Limb (tissue), 2 donors: ENCODE data around the gene CUL9.

Source experiments
- DNase-seq, 2 donors: peaks; one replicate each; pipeline ENCODE4 v3.0.0-alpha.2; 2016; ENCODE audit errors: extremely low spot score in 2 of 2

CUL9 gene

DNA sequence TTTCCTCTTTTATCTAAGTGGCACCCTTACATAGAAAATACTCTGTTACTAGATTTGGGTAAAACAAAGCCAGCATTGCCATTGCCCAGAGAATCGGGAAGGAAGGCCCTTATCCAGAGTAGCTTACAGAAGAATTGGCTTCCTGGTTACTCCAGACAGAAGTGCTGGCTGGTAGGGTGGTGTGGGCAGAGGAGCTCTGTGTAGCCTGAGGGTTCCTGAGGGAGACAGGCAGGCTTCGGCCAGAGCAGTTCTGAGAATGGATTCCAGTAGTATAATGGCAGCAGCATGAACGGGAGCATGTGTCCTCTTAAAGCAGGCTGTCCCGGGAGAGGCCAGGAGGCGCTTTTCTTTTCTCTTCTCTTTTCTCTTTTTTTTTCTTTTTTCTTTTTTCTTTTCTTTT is 11.9 kb downstream of the CUL9 start:
- DNase-seq, result no peak

DNA sequence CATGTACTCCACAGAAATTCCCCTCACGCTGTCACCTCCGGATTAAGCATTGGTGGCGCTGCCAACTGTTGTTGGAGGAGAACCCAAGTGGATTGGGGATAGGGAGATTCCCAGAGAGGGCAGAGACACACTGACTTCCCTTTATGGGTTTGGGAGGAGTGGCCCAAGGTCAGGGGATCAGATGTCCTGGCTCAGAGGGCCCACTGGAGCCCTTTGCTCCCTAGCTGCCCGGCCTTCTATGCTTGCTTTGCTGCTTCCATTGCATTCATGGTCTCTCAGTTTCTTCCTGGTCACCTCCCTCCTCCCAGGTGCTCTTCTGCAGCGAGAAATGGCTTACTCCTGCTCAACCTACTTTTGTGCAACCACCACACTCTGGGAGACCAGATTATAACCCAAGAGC is 14.3 kb downstream of the CUL9 start:
- no peak for DNase-seq

DNA sequence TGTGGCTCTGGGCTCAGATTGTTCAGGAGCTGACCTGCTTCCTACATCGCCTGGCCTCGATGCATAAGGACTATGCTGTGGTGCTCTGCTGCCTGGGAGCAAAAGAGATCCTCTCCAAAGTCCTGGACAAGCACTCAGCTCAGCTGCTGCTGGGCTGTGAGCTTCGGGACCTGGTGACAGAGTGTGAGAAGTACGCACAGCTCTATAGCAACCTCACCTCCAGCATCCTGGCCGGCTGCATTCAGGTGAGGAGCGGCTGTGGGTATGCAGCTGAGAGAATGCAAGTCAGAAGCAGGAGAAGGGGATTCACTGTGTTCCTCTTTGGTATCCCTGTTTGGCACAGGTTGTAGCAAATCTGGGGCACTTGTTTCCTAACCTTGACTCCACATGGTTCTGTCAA is 17.9 kb downstream of the CUL9 start:
- DNase-seq, result no peak

DNA sequence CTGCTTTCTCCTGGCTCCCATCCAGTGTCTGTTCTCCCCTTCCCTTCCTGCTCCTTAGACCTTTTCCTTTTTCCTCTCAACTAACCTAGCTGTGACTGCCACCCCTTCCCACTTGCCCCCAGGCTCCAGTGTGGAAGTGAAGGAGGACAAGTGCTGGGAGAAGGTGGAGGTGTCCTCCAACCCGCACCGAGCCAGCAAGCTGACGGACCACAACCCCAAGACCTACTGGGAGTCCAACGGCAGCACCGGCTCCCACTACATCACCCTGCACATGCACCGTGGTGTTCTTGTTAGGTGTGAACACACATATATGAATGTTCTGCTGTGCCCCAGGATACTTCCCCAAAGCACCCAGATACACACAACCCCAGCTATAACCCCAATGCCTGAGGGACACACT is 18.5 kb downstream of the CUL9 start:
- no peak for DNase-seq

DNA sequence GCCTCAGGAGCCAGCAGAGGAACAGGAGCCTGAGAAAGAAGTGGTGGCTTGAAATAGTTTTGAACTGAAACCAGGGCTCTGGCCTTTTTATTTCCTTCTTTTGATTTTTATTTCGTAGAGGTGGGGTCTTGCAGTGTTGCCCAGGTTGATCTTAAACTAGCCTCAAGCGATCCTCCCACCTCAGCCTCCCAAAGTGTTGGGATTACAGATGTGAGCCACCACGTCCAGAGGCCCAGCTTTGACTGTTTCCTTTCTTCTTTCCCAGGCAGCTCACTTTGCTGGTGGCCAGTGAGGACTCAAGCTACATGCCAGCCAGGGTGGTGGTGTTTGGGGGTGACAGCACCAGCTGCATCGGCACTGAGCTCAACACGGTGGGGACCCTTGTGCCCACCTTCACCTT is 20.5 kb downstream of the CUL9 start:
- DNase-seq, result no peak

DNA sequence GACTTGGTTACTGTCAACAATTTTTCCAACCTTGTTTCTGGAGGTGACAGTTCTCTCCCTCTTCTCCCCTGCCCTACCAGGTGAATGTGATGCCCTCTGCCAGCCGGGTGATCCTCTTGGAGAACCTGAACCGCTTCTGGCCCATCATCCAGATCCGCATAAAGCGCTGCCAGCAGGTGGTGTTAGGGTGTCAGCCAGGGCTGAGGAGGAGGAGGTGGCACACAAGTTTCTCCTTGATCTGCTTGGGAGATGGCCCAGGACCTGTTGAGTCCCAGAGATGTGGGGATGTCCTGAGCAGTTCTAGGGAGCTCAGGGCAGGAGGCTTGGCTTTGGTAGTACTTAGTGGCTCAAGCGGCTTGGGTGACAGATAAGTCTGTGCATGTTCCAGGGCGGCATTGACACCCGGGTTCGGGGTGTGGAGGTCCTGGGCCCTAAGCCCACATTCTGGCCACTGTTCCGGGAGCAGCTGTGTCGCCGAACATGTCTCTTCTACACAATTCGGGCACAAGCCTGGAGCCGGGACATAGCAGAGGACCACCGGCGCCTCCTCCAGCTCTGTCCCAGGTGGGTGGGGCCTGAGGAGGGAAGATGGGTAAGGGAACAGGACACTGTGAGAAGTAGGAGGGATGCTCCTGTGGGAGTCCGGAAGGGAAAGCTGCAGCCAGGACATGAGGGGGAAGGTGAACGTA is 21.2 kb downstream of the CUL9 start:
- no peak for DNase-seq

DNA sequence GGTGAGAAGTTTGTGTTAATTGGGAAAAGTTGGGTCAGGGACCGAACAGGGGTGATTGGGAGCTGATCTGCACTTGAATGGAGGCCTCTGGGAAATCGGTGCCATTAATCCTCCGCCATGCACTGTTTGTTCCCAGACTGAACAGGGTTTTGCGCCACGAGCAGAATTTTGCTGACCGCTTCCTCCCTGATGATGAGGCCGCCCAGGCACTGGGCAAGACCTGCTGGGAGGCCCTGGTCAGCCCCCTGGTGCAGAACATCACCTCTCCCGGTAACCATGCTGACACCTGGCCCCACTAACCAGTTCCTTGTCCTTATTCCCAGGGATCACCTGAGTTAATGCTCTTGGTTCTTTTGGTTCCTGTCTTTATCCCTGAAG is 21.7 kb downstream of the CUL9 start:
- DNase-seq, result no peak

DNA sequence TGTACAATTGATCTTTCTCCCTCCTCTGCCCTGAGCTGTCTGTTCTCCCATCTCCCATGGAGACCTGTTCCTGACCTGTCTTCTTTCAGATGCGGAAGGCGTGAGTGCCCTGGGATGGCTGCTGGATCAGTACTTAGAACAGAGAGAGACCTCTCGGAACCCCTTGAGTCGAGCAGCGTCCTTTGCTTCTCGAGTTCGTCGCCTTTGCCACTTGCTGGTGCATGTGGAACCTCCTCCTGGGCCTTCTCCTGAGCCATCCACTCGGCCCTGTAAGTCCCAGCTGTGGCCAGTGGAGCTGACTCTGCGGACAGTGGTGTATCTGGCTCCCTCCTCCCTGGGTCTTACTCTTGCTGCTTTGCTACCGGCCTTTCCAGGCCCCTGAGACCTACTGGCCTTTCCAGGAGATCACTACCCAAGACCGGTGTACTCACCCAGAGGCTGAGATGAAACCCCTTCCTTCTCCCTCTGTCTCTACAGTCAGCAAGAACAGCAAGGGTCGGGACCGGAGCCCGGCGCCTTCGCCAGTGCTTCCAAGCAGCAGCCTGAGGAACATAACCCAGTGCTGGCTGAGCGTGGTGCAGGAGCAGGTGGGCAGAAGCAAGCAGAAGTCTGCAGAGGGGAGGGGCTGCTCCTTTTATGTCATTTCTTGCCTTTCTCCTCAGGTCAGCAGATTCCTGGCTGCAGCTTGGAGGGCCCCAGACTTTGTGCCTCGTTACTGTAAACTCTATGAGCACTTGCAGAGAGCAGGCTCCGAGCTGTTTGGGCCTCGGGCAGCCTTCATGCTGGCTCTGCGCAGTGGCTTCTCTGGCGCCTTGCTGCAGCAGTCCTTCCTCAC is 22.5 kb downstream of the CUL9 start:
- DNase-seq, result no peak

DNA sequence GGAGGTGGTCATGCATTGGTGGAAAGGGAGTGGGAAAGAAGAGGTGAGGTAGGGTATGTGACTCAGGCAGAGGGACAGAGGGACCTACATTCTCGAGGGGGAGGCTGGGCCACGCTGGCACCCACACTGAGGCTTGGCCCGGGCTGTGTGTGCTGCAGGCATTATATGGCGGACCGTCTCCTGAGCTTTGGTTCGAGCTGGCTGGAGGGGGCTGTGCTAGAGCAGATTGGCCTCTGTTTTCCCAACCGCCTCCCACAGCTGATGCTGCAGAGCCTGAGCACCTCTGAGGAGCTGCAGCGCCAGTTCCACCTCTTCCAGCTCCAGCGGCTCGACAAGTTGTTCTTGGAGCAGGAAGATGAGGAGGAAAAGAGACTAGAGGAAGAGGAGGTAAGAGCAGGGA is 23.9 kb downstream of the CUL9 start:
- no peak for DNase-seq

DNA sequence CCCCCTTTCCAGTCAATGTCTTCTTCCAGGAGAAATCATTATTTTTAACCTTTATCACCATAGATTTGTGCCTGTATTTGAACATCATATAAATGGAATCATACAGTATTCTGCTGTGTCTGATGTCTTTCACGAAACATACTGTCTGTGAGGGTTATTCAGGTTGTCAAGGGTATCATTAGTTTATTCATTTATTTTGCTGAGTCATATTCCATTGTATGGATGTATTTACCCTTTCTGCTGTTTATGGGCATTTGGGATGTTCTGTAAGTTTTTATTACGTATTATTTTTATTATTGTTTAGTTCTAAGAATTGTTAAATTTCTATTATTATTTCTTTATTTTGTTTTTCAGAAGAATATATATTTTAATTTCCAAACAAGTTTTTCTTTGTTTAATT is 25.3 kb downstream of the CUL9 start:
- DNase-seq, result no peak

DNA sequence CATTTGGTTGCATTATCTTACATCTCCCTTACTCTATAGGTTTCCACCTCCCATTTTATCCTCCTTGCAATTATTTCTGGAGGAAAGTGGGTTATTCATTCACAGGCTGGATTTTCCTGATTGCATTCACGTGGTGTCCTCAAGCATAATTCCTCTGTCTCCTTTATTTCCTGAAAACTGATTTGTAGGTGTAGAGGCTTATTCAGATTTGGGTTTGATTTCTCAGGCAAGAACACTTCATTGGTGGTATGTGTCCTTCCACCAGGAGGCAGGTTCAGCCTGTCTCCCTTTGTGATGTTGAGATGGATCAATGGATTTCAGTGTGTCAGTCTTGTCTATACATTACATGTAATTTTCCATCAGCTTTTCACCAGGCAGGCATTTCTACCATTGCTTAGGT is 30.0 kb downstream of the CUL9 start:
- no peak for DNase-seq

DNA sequence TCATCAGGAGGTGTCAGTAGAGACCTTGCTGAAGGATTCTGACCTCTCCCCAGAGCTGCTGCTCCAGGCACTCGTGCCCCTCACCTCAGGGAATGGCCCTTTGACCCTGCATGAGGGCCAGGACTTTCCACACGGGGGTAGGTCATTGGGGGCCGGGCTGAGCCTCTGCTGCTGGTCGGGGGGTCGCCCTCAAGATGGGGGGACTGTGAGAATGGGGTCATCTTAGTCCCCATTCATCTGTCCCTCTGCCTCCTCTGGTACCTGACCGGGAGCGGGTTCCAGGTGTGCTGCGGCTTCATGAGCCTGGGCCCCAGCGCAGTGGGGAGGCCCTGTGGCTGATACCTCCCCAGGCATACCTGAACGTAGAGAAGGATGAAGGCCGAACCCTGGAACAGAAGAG is 31.4 kb downstream of the CUL9 start:
- DNase-seq, result no peak

DNA sequence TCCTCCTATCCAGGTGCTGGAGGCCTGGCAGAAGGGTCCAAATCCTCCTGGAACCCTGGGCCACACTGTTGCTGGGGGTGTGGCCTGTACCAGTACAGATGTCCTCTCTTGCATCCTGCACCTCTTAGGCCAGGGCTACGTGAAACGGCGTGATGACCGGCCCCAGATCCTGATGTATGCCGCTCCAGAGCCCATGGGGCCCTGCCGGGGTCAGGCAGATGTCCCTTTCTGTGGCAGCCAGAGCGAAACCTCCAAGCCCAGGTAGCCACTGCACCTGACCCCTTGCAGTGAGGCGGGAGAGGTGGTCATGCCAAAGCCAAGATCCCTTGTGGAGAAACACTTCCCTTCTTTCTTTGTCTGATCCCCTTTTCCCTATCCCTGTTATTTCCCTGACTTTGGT is 33.1 kb downstream of the CUL9 start:
- no peak for DNase-seq

DNA sequence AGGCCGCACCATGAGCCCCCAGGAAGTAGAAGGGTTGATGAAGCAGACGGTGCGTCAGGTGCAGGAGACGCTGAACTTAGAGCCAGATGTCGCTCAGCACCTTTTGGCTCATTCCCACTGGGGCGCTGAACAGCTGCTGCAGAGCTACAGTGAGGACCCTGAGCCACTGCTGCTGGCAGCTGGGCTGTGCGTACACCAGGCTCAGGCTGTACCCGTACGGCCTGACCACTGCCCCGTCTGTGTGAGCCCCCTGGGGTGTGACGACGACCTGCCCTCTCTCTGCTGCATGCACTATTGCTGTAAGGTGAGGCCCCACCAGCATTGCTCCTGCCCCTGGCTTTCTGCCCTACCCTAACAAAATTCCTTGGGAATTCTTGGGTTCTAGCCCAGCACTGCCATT is 34.2 kb downstream of the CUL9 start:
- no peak for DNase-seq

DNA sequence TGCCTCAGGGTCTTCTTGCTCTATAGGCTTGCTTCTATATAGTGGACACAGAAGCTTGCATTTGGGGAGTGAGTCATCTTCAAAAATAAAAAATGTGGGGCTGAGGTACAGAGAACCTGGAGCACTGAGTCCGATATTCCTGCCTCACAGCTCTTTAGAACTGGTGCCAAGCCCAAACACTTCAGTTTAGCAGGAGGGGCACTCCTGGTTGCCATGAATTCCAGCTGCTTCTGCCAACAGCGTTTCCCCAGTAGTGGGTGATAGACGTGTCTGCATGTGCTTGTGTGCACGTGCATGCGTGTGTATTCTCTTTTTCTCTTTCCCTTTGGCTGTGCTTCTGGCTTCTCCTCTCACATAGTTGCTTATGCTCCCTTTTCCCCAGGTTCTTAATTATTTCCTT is 35.4 kb downstream of the CUL9 start:
- no peak for DNase-seq

DNA sequence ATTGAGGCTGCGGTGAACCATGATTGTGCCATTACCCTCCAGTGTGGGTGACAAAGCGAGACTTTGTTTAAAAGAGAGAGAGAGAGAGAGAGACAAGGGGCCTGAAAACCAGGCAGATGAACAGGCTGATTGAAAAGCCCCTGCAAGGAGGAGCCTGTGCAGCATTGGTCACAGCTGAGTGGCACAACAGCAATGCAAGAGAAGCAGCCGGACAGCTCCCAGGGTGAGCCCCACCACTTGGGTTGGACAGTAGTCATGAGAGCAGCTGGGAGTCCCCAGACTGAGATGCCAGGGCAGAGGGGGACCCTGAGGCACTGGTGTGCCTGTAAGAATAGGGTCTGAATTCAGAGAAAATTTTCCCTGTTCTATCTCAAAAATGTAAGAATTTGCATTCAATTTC is 37.1 kb downstream of the CUL9 start:
- DNase-seq, result no peak

DNA sequence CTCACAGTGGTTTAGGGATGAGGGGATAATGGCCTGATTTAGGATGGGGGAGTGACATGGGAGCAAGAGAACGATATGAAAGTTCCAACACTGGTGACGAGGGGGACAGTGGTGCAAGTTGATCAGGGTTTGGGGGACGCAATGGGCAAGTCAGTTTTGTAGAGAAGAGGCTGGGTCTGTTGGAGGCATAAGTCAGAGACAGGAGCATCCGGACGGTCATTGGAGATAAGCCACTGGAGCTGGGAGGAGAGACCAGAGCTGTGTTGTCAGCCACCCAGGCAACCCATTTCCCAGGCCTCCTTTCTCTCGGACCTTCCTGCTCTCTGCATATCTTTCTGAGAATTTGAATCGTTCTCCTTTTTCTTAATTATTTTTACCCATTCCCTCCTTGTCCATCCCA is 37.8 kb downstream of the CUL9 start:
- no peak for DNase-seq

DNA sequence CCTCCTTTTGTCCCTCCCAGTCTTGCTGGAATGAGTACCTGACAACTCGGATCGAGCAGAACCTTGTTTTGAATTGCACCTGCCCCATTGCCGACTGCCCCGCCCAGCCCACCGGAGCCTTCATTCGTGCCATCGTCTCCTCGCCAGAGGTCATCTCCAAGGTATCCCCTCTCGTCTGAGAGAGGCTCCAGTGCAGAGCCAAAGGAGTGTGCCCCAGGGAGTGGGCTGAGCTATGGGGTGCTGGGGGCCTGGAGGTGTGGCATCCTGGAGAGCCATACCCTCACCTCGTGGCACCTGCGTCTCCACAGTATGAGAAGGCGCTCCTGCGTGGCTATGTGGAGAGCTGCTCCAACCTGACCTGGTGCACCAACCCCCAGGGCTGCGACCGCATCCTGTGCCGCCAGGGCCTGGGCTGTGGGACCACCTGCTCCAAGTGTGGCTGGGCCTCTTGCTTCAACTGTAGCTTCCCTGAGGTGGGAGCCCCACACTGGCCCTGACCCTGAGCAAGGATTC is 38.5 kb downstream of the CUL9 start:
- no peak for DNase-seq

DNA sequence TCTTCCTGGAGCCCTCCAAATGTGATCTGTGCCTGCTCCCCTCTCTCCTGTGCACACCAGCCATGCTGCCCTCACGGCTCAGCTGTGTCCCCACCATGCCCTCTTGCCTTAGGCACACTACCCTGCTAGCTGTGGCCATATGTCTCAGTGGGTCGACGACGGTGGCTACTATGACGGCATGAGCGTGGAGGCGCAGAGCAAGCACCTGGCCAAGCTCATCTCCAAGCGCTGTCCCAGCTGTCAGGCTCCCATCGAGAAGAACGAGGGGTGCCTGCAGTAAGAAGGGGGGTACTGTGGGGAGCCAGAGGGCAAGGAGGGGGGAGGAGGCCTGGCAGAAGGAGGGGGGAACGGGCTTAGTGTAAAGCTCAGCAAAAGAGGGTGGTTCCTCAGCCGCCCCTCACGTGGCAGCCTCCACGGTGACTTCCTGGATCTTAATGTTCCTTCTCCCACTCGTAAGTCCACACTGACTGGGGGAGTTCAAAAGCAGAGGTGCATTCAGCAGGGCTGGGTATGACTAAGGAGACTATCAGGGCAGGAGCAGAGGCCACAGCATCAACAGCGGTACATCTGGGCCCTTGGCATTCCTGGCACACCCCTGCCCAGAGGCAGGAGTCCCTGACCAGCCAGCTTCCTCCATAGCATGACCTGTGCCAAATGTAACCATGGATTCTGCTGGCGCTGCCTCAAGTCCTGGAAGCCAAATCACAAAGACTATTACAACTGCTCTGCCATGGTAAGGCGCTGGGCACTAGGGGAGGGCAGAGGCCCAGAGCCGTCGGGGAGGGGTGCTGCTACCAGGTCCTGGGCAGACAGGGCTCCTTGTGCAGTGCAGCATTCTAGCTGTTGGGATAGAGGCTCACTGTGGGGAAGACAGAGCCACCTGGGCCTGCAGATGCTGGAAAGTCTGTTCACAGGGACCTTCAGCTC is 39.3 kb downstream of the CUL9 start:
- DNase-seq, result no peak

DNA sequence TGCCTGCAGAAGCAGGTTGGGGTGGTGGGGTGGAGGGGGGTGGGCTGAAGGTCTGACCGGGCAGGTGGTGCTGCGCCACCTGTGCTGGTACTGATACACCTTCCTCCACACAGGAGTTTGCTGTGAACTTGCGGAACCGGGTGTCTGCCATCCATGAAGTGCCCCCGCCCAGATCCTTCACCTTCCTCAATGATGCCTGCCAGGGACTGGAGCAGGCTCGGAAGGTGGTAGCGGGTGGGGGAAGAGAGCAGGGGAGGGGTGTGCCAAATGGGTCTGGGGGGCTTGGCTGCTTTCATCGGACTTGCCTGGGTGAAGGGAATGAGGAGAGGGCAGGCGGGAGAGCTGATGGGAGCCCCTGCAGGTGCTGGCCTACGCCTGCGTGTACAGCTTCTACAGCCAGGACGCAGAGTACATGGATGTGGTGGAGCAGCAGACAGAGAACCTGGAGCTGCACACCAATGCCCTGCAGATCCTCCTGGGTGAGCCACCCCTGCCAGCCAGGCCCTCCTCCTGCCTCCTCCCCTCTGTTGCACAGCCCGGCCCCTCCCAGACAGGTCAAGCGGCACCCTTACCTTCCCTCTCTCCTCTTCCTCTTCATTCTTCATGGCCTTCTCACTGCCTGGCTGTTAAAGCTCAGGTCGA is 40.5 kb downstream of the CUL9 start:
- no peak for DNase-seq

DNA sequence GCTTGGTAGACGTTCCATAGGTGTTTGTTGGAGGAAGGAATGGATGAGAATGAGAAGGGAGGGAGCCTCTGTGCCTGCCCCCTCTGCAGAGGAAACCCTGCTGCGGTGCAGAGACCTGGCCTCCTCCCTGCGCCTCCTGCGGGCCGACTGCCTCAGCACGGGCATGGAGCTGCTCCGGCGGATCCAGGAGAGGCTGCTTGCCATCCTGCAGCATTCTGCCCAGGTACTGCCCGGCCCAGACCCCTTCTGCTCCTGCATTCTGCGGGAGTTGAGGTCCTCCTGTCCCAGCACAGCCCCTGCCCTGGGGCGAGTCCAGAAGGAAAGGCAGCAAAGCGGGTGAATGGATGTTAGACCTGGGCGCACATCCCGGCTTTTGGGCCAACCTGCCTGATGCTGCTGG is 41.2 kb downstream of the CUL9 start:
- no peak for DNase-seq
